PC-9 (cell line): ENCODE data around the gene TNFRSF4.

Experiments
- CTCF ChIP-seq: fragments of 200-600 bp; sonication (generic); conservative IDR thresholded peaks from 2 replicates; pipeline ENCODE4 v1.6.1; 2017; ENCODE audit warnings: mixed run types, antibody characterized with exemption, mild to moderate bottlenecking, moderate library complexity
- EZH2 ChIP-seq: fragments of 200-600 bp; sonication (generic); IDR thresholded peaks from 2 replicates; pipeline ENCODE4 v1.8.0; 2017; ENCODE audit warnings: antibody characterized with exemption, low read depth

GRCh38 chr1:1164361-1164700, 49.6 kb downstream of the TNFRSF4 start:
- TF ChIP-seq CTCF (no peak), EZH2 (no peak)
